Measurements from ENCODE around the gene KDM2B.

The KDM2B gene

DNA sequence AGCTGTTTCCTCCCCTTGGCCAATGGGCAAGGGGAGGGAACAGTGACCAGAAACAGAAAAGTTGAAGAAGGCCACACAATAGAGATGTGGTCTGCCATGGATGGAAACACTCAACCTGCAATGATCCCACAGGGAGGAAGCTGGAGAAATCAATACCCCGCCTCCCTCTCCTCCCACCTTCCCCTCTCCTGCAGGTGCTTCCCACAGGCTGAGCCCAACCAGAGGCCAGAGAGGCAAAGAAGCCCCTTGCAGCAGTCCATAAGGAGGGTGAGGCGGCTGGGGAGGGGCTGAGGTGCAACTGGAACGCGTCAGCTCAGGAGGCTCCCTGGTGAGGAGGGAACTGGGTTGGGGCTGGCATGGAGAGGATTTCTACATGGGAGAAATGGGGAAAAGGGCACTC lies 96.9 kb downstream of the KDM2B start:
- H3K4me3 ChIP-seq (replicated peaks in 1 of 2; ENCODE audit: low read depth in 2 of 2, low read length in 2 of 2), result no peak overlapping the region
- no peak for TF ChIP-seq CTCF (IDR thresholded peaks at IDR 0.05; ENCODE audit: low read depth, low read length)
- no peak for DNase-seq (ENCODE audit: low read depth in 2 of 2)

- TF ChIP-seq CTCF (IDR thresholded peaks at IDR 0.05; ENCODE audit: low read depth, low read length), result no peak
- H3K4me3 ChIP-seq (replicated peaks in 1 of 2; ENCODE audit: low read depth in 2 of 2, low read length in 2 of 2), result no peak overlapping the region
- DNase-seq (ENCODE audit: low read depth in 2 of 2), result no peak
Measured at GRCh38 chr12:121476477-121476876, 104.3 kb downstream of the KDM2B start.

DNA sequence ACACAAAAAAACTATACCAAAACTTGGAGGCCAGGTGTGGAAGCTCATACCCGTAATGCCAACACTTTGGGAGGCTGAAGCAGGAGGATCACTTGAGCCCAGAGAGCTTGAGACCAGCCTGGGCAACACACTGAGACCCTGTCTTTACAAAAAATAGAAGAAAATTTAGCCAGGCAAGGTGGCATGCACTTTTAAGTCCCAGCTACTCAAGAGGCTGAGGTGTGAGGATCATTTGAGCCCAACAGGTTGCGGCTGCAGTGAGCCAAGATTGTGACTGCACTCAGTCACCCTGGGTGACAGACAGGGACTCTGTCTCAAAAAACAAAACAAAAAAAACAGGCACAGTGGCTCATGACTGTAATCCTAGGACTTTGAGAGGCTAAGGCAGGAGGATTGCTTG lies 105.5 kb downstream of the KDM2B start:
- no peak for TF ChIP-seq CTCF (IDR thresholded peaks at IDR 0.05; ENCODE audit: low read depth, low read length)
- no peak overlapping the region for H3K4me3 ChIP-seq (replicated peaks in 1 of 2; ENCODE audit: low read depth in 2 of 2, low read length in 2 of 2)
- DNase-seq (ENCODE audit: low read depth in 2 of 2), result no peak

GRCh38 chr12:121472150-121472905 lies 108.5 kb downstream of the KDM2B start:
- no peak for TF ChIP-seq CTCF (IDR thresholded peaks at IDR 0.05; ENCODE audit: low read depth, low read length)
- no peak overlapping the region for H3K4me3 ChIP-seq (replicated peaks in 1 of 2; ENCODE audit: low read depth in 2 of 2, low read length in 2 of 2)
- no peak for DNase-seq (ENCODE audit: low read depth in 2 of 2)

DNA sequence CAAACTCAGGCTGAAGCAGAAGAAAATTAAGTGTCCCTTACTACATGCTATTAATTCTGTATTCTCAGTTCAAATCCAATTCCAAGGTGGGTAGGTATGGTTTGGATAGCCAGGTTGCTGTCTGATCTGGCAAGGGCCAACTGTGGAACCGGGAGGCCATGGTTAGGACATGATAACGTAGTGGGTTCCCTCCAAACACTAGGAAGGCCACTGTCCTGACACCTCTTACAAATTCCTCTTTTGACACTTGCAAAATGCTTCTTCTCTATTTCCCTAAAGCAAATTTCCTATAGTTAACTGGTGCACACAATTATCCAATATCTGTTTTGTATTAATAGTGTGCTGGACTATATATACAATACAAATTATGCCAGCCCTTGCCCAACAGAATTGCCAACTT lies 110.1 kb downstream of the KDM2B start:
- no peak for DNase-seq (ENCODE audit: low read depth in 2 of 2)
- H3K4me3 ChIP-seq (replicated peaks in 1 of 2; ENCODE audit: low read depth in 2 of 2, low read length in 2 of 2), result no peak overlapping the region
- no peak for TF ChIP-seq CTCF (IDR thresholded peaks at IDR 0.05; ENCODE audit: low read depth, low read length)

DNA sequence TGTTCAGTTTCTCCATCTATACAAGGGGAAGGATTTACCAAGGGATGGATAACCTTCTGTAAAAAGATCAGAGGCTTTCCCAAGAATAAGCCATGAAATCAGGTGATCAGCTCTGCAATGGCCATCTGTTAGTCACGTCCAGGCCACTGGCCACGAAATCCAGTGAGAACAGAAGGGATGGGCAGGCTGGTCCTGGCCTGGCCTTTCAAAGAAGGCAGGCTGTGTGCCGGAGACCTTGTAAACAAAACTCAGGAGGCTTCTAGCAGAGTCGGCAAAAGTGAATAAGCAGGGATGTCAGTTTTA lies 112.4 kb downstream of the KDM2B start:
- TF ChIP-seq CTCF (IDR thresholded peaks at IDR 0.05; ENCODE audit: low read depth, low read length), result no peak
- DNase-seq (ENCODE audit: low read depth in 2 of 2), result peak in 1 of 2 donors; percentile 31

More for the DNA sequence above, 112.4 kb downstream of the KDM2B start:
- no peak overlapping the region for H3K4me3 ChIP-seq (replicated peaks in 1 of 2; ENCODE audit: low read depth in 2 of 2, low read length in 2 of 2)

Measured in cardiac fibroblast (primary cell).